NCI-H1105 treated with DMSO at 0.1 percent for 48 hours (cell line): ENCODE results near the gene IFFO2.
"Not testable (repeated sequence)": the region's sequence is repeated elsewhere in the genome, so short reads cannot be mapped to it uniquely, and the experiment has no call there.

Experiments used
- DNase-seq: peaks from one replicate; lab custom pipeline; 2025; lab: John Stamatoyannopoulos, UW

The IFFO2 gene

GRCh38 chr1:18893120-18893519 is 63.4 kb downstream of the IFFO2 start:
- DNase-seq, result no peak

DNA sequence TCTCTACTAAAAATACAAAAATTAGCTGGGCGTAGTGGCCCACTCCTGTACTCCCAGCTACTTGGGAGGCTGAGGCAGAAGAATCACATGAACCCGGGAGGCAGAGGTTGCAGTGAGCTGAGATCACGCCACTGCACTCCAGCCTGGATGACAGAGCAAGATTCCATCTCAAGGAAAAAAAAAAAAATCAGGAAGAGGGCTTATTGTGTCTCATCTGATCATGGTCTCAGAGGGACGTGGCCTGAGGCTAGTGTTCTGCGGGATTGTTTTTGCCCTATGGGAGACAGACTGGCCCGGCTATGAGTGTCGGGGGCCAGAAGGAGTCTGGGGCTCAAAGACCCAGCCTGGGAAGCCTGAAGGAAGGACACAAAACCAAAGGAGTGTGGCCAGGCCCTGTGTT is 64.6 kb downstream of the IFFO2 start:
- not testable (repeated sequence) for DNase-seq

GRCh38 chr1:18891426-18891780 is 65.1 kb downstream of the IFFO2 start:
- no peak for DNase-seq

GRCh38 chr1:18890706-18891425 is 65.6 kb downstream of the IFFO2 start:
- no peak for DNase-seq

DNA sequence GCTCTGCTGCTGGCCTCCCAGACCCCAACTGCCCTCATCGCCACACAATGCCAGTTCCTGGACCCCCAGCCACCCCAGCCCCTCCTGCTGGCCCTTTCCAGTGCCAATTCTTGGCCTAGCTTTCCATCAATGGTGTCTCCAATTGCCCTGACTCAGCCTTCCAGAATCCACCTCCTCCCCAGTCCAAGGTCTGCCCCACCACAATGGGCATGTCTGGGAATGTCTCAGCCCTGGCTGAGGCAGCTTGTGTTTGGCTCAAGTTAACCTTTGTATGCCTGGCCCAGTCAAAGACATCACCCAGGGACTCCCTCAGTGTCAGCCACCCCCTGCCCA is 70.5 kb downstream of the IFFO2 start:
- no peak for DNase-seq

GRCh38 chr1:18885311-18886002 is 71.0 kb downstream of the IFFO2 start:
- no peak for DNase-seq

GRCh38 chr1:18884727-18885126 is 71.7 kb downstream of the IFFO2 start:
- no peak for DNase-seq

DNA sequence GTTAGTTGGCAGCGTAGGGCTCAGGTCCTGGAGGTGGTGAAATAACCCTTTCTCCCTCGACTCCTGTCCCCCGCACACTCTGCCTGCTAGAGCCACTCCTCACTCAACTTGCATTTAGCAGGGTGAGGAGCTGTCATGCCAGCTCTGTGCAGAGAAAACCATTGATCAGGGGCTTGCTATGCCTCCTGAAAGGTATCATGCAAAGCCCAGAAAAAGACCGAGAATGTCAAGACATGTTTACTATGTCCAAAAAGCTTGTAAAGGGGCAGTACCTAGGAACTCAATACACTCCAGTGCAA is 72.1 kb downstream of the IFFO2 start:
- DNase-seq, result no peak

DNA sequence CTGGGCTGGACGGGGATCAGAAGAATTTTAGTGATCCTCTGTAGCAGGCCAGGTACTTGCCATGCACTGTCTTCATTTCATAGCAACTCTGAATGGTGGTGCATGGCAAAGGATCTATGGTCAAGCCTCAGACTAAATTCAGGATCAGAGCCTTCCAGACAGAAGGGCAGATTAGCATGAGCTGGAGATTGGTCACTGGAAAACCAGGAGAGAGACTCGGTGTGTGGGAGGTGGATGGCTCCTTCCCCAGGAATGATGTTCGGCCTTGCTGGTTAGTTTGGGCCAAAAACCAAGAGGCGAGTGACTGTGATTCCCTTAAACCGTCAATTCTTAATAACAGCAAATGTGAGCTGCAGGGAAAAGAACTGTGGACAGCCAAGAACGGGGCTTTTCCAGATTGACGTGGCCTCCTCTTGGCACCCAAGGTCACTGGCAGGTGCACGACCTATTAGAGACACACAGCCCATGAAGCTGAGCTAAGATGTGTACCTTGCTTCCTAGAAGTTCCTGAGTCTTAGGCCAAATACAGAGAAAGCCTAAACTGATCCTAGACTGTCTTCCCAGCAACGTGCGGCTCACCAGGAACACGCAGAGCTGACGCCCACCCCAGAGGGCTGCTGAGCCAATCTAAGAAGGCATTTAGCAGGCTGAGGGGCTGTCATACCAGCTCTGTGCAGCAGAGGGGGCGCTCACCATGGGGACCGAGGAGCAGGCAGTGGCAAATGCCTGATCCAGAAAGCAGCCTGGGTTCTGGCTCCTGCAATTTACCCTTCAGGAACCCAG is 72.6 kb downstream of the IFFO2 start:
- peak; percentile 41 for DNase-seq

GRCh38 chr1:18883079-18883478 is 73.4 kb downstream of the IFFO2 start:
- no peak for DNase-seq

- no peak for DNase-seq
These were observed 74.0 kb downstream of the IFFO2 start for GRCh38 chr1:18882486-18882885.

DNA sequence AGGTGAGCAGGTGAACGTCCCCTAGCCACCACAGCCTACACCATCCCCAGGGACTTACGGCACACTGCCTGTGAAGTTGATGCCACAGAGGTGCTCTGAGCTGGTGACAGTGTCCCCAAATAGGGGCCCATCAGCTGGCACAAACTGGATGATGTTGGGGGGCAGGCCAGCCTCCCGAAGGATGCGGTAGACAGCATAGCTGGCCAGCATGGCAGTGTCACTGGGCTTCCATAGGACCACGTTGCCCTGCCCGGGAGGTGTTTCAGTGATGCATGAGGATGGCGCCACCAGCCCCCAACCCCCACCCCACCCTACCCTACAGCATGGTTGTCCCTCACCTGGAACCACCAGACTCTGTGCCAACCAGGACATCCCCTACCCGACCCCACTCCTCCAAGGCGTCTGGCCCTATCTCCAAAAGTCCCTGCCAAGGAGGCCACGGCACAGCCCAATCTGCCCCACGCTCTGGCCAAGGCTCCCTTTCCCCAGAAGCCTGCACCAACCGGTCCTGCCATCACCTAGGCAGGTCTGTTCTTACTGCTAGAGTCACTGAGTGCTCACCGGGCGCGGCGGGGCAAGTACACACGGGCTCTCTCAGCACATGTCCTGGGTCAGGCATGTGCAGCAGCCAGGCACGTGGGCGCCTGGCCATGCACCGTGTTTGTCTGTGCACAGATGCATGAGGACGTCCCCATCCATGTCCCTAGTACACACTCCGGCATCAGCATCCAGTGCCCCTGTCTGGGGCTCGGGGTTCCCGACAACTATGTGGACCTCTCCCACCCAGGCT is 74.6 kb downstream of the IFFO2 start:
- no peak for DNase-seq

- no peak for DNase-seq
These were observed 75.3 kb downstream of the IFFO2 start for GRCh38 chr1:18881164-18881563.

GRCh38 chr1:18880585-18880984 is 75.9 kb downstream of the IFFO2 start:
- DNase-seq, result no peak

- DNase-seq, result peak; percentile 54
These were observed 76.6 kb downstream of the IFFO2 start for GRCh38 chr1:18879791-18880309.

GRCh38 chr1:18879215-18879790 is 77.2 kb downstream of the IFFO2 start:
- no peak for DNase-seq

DNA sequence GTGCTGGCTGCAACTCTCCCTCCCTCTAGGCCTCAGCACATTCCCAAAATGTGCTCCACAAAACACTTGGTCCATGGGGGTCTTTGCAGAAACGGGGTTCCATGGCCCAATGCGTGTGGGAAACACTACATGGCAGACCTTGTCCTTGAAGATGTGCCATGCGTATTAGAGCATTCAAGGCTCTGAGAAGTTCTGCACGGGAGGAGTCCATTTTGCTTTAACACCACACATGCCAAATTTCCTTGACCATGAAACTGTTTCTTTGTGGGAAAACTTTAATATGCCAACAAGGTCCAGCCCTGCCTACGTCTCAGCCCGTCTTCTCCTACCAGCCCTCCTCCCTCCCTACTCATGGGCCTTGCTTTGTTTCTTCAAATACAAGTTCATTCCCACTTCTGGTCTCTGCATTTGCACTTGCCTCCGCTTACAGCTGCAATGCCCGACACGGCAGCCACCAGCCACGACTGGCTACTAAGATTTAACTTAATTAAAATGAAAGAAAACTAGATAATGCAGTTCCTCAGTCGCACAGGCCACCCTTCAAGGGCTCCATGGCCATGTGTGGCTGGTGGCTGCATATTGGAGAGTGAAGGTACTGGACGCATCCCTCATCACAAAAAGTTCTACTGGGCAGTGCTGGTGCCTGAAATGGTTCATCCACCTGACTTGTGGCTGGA is 77.8 kb downstream of the IFFO2 start:
- no peak for DNase-seq

DNA sequence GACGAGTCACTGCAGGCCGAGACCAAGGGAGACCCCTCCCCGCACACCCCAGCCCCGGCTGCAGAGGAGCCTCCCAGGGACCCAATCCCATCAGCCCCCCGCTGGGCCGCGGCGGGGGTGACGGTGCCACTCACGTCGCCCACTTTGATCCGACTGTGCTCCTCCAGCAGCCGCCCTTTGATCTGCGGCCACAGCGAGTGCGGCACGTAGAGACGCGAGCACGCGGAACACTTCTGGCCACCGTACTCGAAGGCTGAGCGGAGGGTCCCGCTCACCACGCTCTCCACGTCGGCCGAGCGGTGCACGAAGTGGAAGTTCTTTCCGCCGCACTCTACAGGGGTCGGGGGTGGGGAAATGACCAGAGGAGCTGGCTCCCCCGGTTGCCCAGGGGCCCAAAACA is 79.2 kb downstream of the IFFO2 start:
- DNase-seq, result no peak

GRCh38 chr1:18876210-18876609 is 80.3 kb downstream of the IFFO2 start:
- no peak for DNase-seq

- DNase-seq, result no peak
These were observed 80.7 kb downstream of the IFFO2 start for GRCh38 chr1:18875796-18876128.

DNA sequence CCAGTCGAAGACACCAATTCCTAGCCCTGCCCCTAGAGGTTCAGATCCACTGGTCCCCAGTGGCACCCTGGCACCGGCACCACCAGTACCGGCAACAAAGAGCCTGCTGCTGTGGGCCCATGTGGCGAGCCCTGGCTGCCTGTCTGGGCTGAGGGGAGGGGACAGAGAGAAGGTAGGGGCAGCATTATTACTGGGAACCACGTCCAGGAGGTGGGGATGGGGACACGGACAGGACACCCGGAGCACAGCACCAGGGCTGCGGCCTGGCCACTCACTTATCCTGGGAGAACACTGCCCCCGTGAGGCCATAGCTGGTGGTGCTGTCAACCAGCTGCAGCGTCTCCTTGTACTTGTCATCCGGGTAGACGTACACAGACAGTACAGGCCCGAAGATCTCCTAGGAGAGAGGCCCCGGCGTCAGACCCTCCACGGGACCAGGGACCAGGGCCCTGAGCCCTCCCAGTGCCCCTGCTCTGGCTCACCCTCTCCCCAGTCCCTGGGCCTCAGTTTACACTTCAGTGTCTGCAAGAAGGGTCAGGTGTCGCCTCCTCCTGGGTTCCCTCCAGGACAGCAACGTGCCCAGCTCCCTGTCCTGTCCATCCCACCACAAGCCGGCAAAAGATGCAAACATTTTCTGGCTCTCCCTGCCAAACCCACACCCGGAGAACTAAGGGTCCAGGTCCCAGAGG is 81.2 kb downstream of the IFFO2 start:
- peak; percentile 24 for DNase-seq
